ENCODE data around the gene ZIC4.

GRCh38 chr3:147403511-147403910 is 2.8 kb downstream of the ZIC4 start:
- no peak for TF ChIP-seq CTCF (conservative IDR thresholded peaks at IDR 0.05 in 1 of 2, IDR thresholded peaks at IDR 0.05 in 1 of 2; ENCODE audit: extremely low read depth in 1 of 2, insufficient read depth in 1 of 2, low read depth in 1 of 2, low read length in 2 of 2)
- TF ChIP-seq EZH2 (IDR thresholded peaks at IDR 0.05; ENCODE audit: borderline replicate concordance, low read length): no peak
